ENCODE data around the gene AURKB.
"Not testable (repeated sequence)": the region's sequence is repeated elsewhere in the genome, so short reads cannot be mapped to it uniquely, and the experiment has no call there.

The AURKB gene

DNA sequence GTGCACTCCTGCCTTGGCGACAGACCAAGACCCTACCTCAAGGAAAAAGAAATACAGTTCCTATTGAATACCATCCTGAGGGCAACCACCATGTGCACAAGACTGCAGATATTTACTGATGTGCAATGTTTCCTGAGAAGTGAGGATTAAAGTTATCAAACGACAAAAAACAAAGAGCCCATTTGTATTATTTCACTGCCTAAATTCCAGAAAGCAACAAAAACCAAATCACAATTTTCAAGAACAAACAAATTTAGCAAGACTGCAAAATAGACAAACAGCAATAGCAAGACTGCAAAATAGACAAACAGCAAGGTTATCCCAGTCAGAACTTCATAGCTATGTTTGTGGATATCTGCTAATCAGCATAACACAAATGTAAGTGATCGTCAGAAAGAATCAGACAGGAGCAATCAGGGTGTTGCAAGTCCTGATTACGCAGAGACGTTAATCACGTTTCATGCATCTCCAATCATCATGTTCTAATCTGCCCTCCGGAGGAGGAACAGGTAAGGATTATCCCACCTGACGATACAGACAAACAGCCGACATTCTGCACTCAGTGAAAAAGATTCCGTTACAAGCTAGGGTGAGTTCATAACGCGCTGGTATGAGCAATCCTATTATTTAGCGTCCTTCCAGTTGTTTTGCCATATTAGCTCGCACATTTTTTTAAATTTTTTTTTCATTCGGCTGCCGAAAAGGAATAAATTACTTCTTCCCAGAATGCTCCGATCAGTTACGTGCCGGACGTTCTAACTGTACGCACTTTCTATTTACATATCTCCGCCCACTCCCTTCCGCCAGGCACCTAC lies 37.1 kb downstream of the AURKB start:
- CTCF ChIA-PET = interaction anchor here (1.0 to 1.8 kb wide), 8 partner anchors 9 to 113 kb away, joined by 3 to 8 read pairs (median 4); no protein-coding TSS in a partner anchor
- no peaks in the 10 kb centered on the region for H3K27me3 ChIP-seq (replicated peaks in 2 of 5; ENCODE audit: control insufficient read depth in 4 of 5, insufficient read depth in 5 of 5, low read length in 4 of 5)
- peak; percentile 96 to 98 (median 97) for DNase-seq
- POLR2A ChIA-PET = interaction anchor here (0.6 to 2.6 kb wide), 31 partner anchors 8 to 836 kb away, joined by 3 to 47 read pairs (median 4); partner anchors contain the start of genes BORCS6, CNTROB, CTC1 and HES7
- no peaks in the 10 kb centered on the region for H3K9me3 ChIP-seq (ENCODE audit: control extremely low read depth in 1 of 5, control insufficient read depth in 4 of 5, insufficient read depth in 2 of 5, low read depth in 1 of 5, low read length in 4 of 5)
- H3K36me3 ChIP-seq (ENCODE audit: control insufficient read depth in 4 of 4, insufficient read depth in 4 of 4, low read length in 3 of 4) = no peaks in the 10 kb centered on the region
- 0% methylated on average over 15 of the region's 23 CpGs for WGBS (ENCODE audit: insufficient coverage)
- H3K4me3 ChIP-seq (ENCODE audit: control insufficient read depth in 1 of 7, extremely low read depth in 1 of 7, insufficient read depth in 4 of 7, low read depth in 2 of 7, low read length in 6 of 7) = peak overlapping the region in 6 of 7 experiments; percentile 63 to 97 (median 70)
- H3K27ac ChIP-seq (ENCODE audit: insufficient read depth in 1 of 2, low read depth in 1 of 2, low read length in 2 of 2, poor library complexity in 1 of 2, severe bottlenecking in 2 of 2) = peak overlapping the region; percentile 100
- peaks cover 8 to 47% (median 33%) of the 10 kb centered on the region in 4 experiments for H3K4me1 ChIP-seq (ENCODE audit: control extremely low read depth in 1 of 4, control insufficient read depth in 4 of 4, insufficient read depth in 4 of 4, low read length in 3 of 4)

DNA sequence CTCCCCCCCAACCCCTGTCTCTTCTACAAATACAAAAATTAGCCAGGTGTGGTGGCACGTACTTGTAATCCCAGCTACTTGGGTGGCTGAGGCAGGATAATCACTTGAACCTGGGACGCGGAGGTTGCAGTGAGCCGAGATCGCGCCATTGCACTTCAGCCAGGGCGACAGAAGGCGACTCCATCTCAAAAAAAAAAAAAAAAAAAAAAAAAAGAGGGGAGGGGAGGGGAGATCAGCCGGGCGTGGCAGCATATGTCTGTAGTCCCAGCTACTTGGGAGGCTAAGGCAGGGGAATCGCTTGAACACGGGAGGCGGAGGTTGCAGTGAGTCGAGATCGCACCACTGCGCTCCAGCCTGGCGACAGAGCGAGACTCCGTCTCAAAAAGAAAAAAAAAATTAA lies 40.2 kb downstream of the AURKB start:
- H3K9me3 ChIP-seq (ENCODE audit: control extremely low read depth in 1 of 5, control insufficient read depth in 4 of 5, insufficient read depth in 2 of 5, low read depth in 1 of 5, low read length in 4 of 5); DNase-seq; H3K27ac ChIP-seq (ENCODE audit: insufficient read depth in 1 of 2, low read depth in 1 of 2, low read length in 2 of 2, poor library complexity in 1 of 2, severe bottlenecking in 2 of 2); H3K27me3 ChIP-seq (replicated peaks in 2 of 5; ENCODE audit: control insufficient read depth in 4 of 5, insufficient read depth in 5 of 5, low read length in 4 of 5); H3K4me3 ChIP-seq (ENCODE audit: control insufficient read depth in 1 of 7, extremely low read depth in 1 of 7, insufficient read depth in 4 of 7, low read depth in 2 of 7, low read length in 6 of 7); POLR2A ChIA-PET; H3K36me3 ChIP-seq (ENCODE audit: control insufficient read depth in 4 of 4, insufficient read depth in 4 of 4, low read length in 3 of 4): not testable (repeated sequence)
- 98% methylated on average over 6 of the region's 19 CpGs for WGBS (ENCODE audit: insufficient coverage)
- CTCF ChIA-PET = interaction anchor here (1.0 to 1.5 kb wide), 2 partner anchors 11 to 27 kb away, joined by 3 to 5 read pairs; no protein-coding TSS in a partner anchor
- H3K4me1 ChIP-seq (ENCODE audit: control extremely low read depth in 1 of 4, control insufficient read depth in 4 of 4, insufficient read depth in 4 of 4, low read length in 3 of 4) = peaks cover 6 to 26% (median 15%) of the 10 kb centered on the region in 4 experiments

DNA sequence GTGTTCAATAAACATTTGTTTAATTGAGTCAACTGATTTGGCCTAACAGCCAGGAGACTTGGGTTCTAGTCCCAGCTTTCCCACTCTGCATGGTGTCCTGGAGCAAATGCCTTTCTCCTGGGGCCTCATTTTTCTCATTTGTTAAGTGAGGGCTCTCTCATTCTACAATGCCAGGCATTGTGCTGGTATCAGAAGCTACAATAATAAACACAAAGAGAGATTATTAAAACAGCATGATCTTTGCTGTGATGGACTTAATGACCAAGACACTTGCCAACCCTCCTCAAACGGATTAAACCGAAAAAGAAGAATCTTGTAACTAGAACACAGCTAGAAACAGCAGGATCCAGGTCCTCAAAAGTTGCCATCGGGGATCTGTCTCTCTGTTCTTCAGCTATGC lies 42.8 kb downstream of the AURKB start:
- Histone ChIP-seq H3K4me1 (ENCODE audit: control extremely low read depth in 1 of 4, control insufficient read depth in 4 of 4, insufficient read depth in 4 of 4, low read length in 3 of 4) (peaks cover 4 to 30% (median 23%) of the 10 kb centered on the region in 4 experiments), H3K9me3 (ENCODE audit: control extremely low read depth in 1 of 5, control insufficient read depth in 4 of 5, insufficient read depth in 2 of 5, low read depth in 1 of 5, low read length in 4 of 5) (no peaks in the 10 kb centered on the region), H3K36me3 (ENCODE audit: control insufficient read depth in 4 of 4, insufficient read depth in 4 of 4, low read length in 3 of 4) (no peaks in the 10 kb centered on the region), H3K4me3 (ENCODE audit: control insufficient read depth in 1 of 7, extremely low read depth in 1 of 7, insufficient read depth in 4 of 7, low read depth in 2 of 7, low read length in 6 of 7) (no peak overlapping the region), H3K27ac (ENCODE audit: insufficient read depth in 1 of 2, low read depth in 1 of 2, low read length in 2 of 2, poor library complexity in 1 of 2, severe bottlenecking in 2 of 2) (no peak overlapping the region), H3K27me3 (replicated peaks in 2 of 5; ENCODE audit: control insufficient read depth in 4 of 5, insufficient read depth in 5 of 5, low read length in 4 of 5) (no peaks in the 10 kb centered on the region)
- POLR2A ChIA-PET = interaction anchor here (0.5 to 0.6 kb wide), 2 partner anchors 74 to 236 kb away, joined by 3 to 5 read pairs; partner anchors contain the start of genes CNTROB and TRAPPC1
- DNase-seq = no peak
- 93% methylated on average over 2 of the region's 3 CpGs for WGBS (ENCODE audit: insufficient coverage)
- CTCF ChIA-PET = interaction anchor here (0.6 to 1.1 kb wide), 2 partner anchors 12 to 17 kb away, joined by 3 read pairs; no protein-coding TSS in a partner anchor

DNA sequence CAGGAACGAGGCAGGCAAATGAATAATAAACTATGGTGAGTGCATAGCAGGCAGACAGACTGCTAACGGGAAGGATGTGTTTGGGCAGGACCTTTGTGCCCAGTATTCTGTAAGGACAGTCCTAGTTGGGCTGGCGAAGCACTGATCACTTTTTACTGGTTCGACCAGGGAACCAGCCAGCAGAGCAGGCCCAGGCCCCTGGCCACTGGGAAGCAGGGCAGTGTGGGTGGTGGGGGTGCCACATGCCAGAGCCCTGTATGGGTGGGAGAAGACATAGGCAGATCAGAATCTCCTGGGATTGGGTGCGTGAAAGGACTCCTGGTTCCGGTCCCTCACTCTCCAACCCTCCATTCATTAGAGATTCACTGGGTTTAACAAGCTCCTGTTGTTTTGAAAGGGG lies 43.6 kb downstream of the AURKB start:
- POLR2A ChIA-PET = no interaction called here
- no peak for DNase-seq
- 100% methylated on average over 3 of the region's 6 CpGs for WGBS (ENCODE audit: insufficient coverage)
- no peak overlapping the region for H3K27ac ChIP-seq (ENCODE audit: insufficient read depth in 1 of 2, low read depth in 1 of 2, low read length in 2 of 2, poor library complexity in 1 of 2, severe bottlenecking in 2 of 2)
- H3K9me3 ChIP-seq (ENCODE audit: control extremely low read depth in 1 of 5, control insufficient read depth in 4 of 5, insufficient read depth in 2 of 5, low read depth in 1 of 5, low read length in 4 of 5) = no peaks in the 10 kb centered on the region
- H3K36me3 ChIP-seq (ENCODE audit: control insufficient read depth in 4 of 4, insufficient read depth in 4 of 4, low read length in 3 of 4) = peaks cover 0 to under 1% (median under 1%) of the 10 kb centered on the region in 4 experiments
- no peak overlapping the region for H3K4me3 ChIP-seq (ENCODE audit: control insufficient read depth in 1 of 7, extremely low read depth in 1 of 7, insufficient read depth in 4 of 7, low read depth in 2 of 7, low read length in 6 of 7)
- CTCF ChIA-PET = interaction anchor here (0.6 to 1.1 kb wide), 2 partner anchors 13 to 35 kb away, joined by 3 read pairs; no protein-coding TSS in a partner anchor
- H3K27me3 ChIP-seq (replicated peaks in 2 of 5; ENCODE audit: control insufficient read depth in 4 of 5, insufficient read depth in 5 of 5, low read length in 4 of 5) = no peaks in the 10 kb centered on the region
- peaks cover 4 to 31% (median 26%) of the 10 kb centered on the region in 4 experiments for H3K4me1 ChIP-seq (ENCODE audit: control extremely low read depth in 1 of 4, control insufficient read depth in 4 of 4, insufficient read depth in 4 of 4, low read length in 3 of 4)

DNA sequence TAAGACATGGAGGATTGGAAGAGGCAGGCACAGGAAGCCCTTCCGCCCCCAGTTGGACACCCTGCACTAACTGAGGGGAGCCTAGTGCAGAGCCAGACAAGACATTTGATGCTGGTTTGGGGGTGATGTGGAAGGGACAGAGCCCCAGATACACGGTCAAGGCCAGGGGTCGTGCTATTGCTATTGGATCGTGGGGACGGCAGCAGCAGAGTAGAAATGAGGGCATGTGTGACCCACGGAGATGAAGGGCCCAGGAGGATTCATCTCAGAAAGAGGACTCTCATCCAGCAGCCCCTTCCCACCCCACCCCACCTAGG lies 45.6 kb downstream of the AURKB start:
- peaks cover 0 to 18% (median 12%) of the 10 kb centered on the region in 4 experiments for H3K36me3 ChIP-seq (ENCODE audit: control insufficient read depth in 4 of 4, insufficient read depth in 4 of 4, low read length in 3 of 4)
- no peaks in the 10 kb centered on the region for H3K9me3 ChIP-seq (ENCODE audit: control extremely low read depth in 1 of 5, control insufficient read depth in 4 of 5, insufficient read depth in 2 of 5, low read depth in 1 of 5, low read length in 4 of 5)
- WGBS (ENCODE audit: insufficient coverage) = 88% methylated on average over 1 of the region's 6 CpGs
- H3K27me3 ChIP-seq (replicated peaks in 2 of 5; ENCODE audit: control insufficient read depth in 4 of 5, insufficient read depth in 5 of 5, low read length in 4 of 5) = no peaks in the 10 kb centered on the region
- CTCF ChIA-PET = interaction anchor here (1.9 to 19.3 kb wide), 2 partner anchors 8 to 23 kb away, joined by 5 to 292 read pairs; partner anchors contain the start of gene PER1
- no peak for DNase-seq
- POLR2A ChIA-PET = interaction anchor here (1.0 to 5.0 kb wide), 3 partner anchors 8 to 21 kb away, joined by 3 to 44 read pairs (median 4); no protein-coding TSS in a partner anchor
- H3K4me1 ChIP-seq (ENCODE audit: control extremely low read depth in 1 of 4, control insufficient read depth in 4 of 4, insufficient read depth in 4 of 4, low read length in 3 of 4) = peaks cover 4 to 42% (median 36%) of the 10 kb centered on the region in 4 experiments
- no peak overlapping the region for H3K27ac ChIP-seq (ENCODE audit: insufficient read depth in 1 of 2, low read depth in 1 of 2, low read length in 2 of 2, poor library complexity in 1 of 2, severe bottlenecking in 2 of 2)
- peak overlapping the region in 3 of 7 experiments; percentile 9 to 54 (median 30) for H3K4me3 ChIP-seq (ENCODE audit: control insufficient read depth in 1 of 7, extremely low read depth in 1 of 7, insufficient read depth in 4 of 7, low read depth in 2 of 7, low read length in 6 of 7)

DNA sequence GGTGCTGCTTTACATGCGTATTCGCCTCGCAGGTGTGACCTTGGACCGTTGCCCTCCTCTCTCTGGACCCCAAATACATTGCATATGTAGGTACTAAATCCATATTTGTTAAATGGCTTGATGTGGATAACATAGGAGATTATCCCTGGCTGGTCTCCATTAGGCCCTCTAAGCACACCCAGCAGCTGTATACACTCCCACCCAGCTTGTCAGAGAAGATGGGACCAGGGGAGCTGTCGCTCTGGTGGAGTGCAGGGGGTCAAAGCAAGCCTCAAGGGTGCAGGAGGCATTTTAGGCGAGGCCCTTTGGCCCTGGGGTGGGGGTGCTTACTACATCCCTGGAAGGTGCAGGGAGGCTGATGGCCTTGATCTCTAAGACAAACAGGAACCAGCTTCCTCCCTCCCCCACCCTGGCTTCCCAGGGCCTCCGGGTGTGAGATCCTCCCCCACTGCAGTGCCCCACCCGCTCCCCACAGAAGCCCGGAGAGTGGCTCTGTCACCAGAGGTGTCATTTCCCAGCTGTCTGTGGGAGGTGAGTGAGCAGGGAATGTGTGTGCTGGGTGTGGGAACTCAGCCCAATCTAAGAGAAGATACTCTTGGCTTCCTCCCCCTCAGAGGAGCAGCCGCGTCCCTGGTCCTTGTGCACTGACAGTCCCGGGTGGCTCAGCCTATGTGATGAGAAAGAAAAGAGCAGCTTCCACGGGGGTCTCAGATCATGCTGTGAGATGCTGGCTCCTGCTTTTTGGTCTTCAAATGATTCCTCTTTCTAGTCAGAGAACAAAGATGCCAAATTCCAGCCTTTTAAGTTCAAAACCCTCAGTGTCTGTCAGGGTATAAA lies 46.2 kb downstream of the AURKB start:
- DNase-seq = peak; percentile 39 to 71 (median 70)
- H3K4me1 ChIP-seq (ENCODE audit: control extremely low read depth in 1 of 4, control insufficient read depth in 4 of 4, insufficient read depth in 4 of 4, low read length in 3 of 4) = peaks cover 4 to 42% (median 36%) of the 10 kb centered on the region in 4 experiments
- WGBS (ENCODE audit: insufficient coverage) = 13% methylated on average over 4 of the region's 13 CpGs
- peak overlapping the region in 5 of 7 experiments; percentile 9 to 96 (median 90) for H3K4me3 ChIP-seq (ENCODE audit: control insufficient read depth in 1 of 7, extremely low read depth in 1 of 7, insufficient read depth in 4 of 7, low read depth in 2 of 7, low read length in 6 of 7)
- peaks cover 0 to 24% (median 18%) of the 10 kb centered on the region in 4 experiments for H3K36me3 ChIP-seq (ENCODE audit: control insufficient read depth in 4 of 4, insufficient read depth in 4 of 4, low read length in 3 of 4)
- ChIA-PET CTCF (interaction anchor here (1.9 to 19.3 kb wide), 2 partner anchors 9 to 23 kb away, joined by 5 to 292 read pairs; partner anchors contain the start of gene PER1), POLR2A (interaction anchor here (1.0 to 5.0 kb wide), 3 partner anchors 9 to 22 kb away, joined by 3 to 44 read pairs (median 4); no protein-coding TSS in a partner anchor)
- H3K27ac ChIP-seq (ENCODE audit: insufficient read depth in 1 of 2, low read depth in 1 of 2, low read length in 2 of 2, poor library complexity in 1 of 2, severe bottlenecking in 2 of 2) = peak overlapping the region in 1 of 2 experiments; percentile 88
- H3K9me3 ChIP-seq (ENCODE audit: control extremely low read depth in 1 of 5, control insufficient read depth in 4 of 5, insufficient read depth in 2 of 5, low read depth in 1 of 5, low read length in 4 of 5) = no peaks in the 10 kb centered on the region
- H3K27me3 ChIP-seq (replicated peaks in 2 of 5; ENCODE audit: control insufficient read depth in 4 of 5, insufficient read depth in 5 of 5, low read length in 4 of 5) = no peaks in the 10 kb centered on the region
